AG04450 (cell line): ENCODE measurements around the gene TSPAN9. TPM values are rescaled to one million over a fixed set of nuclear protein-coding genes. Genes with fewer than 3 reads are reported as not detected.

Experiments used
- CTCF ChIA-PET: fragments of 300-600, 350-600 bp; formaldehyde crosslinking; extraction: SDS; loops from one replicate; lab custom pipeline; 2022; ENCODE audit warnings: antibody characterized with exemption, inconsistent platforms; lab: Charles Lee
- POLR2A ChIA-PET: fragments of 350-600 bp; formaldehyde crosslinking; extraction: SDS; loops from one replicate; lab custom pipeline; 2021; ENCODE audit warnings: antibody characterized with exemption, inconsistent platforms; lab: Yijun Ruan, JAX
- DNase-seq: peaks from one replicate; pipeline ENCODE4 v3.0.0-alpha.2; 2011; ENCODE audit warnings: low read depth, low spot score
- H3K27ac ChIP-seq: one replicate; pipeline ENCODE4 v1.5.1; 2012; ENCODE audit warnings: low read depth, low read length, control low read depth
- H3K27me3 ChIP-seq: one replicate; pipeline ENCODE4 v1.6.0; 2012; ENCODE audit warnings: low read length; ENCODE audit not compliant: control insufficient read depth, insufficient read depth
- H3K4me3 ChIP-seq: 2 replicates; pipeline ENCODE4 v1.5.1; 2011; ENCODE audit warnings: mild to moderate bottlenecking, low read depth, low read length, control low read depth
- H3K9me3 ChIP-seq: 2 replicates; pipeline ENCODE4 v1.5.1; 2012; ENCODE audit warnings: low read length; ENCODE audit not compliant: control insufficient read depth, insufficient read depth
- polyA plus RNA-seq: library from polyadenylated mRNA; depleted of rRNA; stranded (reverse); fragments of >200 nt; gene quantifications from 2 replicates; pipeline ENCODE4 v1.2.3, GENCODE V29; 2011
- TF ChIP-seq, protein P1 (sequence below): IDR thresholded peaks from 2 replicates; pipeline ENCODE4 v1.5.1; 2011; ENCODE audit warnings: low read depth, low read length, control low read depth, inconsistent platforms

Gene TSPAN9
- polyA plus RNA-seq, 1 experiment, result 68.0 TPM

DNA sequence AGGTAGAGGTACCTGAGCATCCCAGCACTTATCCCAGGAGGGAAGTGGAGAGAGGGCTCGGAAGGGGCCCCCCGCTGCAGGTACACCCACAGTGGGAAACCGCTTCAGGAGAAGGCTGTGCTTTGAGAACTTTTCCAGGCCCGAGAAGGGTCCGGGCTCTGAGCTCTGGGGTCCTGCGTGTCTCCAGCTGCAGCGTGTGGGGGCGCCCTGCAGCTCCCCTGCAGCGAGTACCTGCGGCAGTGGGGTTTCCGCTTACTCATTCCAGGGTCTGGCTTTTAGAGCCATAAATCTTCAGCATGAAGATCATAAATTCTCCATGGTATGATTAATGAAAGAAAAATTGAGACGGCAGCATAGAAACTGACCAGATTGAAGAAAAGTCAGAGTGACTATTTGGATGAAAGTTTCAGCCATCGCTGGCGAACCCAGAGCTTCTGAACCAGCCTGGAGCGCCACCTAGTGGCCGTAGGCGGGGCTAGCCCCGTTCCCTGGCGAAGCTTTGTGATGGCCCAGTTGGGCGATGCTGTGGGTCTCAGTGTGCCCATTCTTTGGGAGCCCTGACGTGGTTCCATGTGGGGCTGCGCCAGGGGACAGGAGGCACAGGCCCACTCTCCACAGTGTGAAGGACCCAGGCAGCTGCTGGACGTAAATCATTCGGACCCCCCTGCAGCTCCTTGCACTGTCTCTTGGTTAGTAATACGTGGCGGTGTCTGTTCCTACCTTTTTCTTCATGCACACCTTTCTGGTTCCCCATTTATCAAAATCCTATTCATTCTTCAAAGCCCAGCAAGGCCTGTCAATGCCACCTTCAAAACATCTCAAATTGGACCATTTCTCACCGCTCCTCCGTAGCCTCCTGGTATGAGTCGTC is 198.2 kb downstream of the TSPAN9 start:
- TF ChIP-seq, protein P1, sequence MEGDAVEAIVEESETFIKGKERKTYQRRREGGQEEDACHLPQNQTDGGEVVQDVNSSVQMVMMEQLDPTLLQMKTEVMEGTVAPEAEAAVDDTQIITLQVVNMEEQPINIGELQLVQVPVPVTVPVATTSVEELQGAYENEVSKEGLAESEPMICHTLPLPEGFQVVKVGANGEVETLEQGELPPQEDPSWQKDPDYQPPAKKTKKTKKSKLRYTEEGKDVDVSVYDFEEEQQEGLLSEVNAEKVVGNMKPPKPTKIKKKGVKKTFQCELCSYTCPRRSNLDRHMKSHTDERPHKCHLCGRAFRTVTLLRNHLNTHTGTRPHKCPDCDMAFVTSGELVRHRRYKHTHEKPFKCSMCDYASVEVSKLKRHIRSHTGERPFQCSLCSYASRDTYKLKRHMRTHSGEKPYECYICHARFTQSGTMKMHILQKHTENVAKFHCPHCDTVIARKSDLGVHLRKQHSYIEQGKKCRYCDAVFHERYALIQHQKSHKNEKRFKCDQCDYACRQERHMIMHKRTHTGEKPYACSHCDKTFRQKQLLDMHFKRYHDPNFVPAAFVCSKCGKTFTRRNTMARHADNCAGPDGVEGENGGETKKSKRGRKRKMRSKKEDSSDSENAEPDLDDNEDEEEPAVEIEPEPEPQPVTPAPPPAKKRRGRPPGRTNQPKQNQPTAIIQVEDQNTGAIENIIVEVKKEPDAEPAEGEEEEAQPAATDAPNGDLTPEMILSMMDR, result peak; percentile 98
- ChIA-PET CTCF (interaction anchor here (0.7 to 10.9 kb wide), 44 partner anchors 8 to 571 kb away, joined by 3 to 187 read pairs (median 4); no protein-coding TSS in a partner anchor), POLR2A (interaction anchor here (0.5 to 1.6 kb wide), 3 partner anchors 138 to 209 kb away, joined by 5 to 11 read pairs (median 6); no protein-coding TSS in a partner anchor)
- H3K4me3 ChIP-seq, result no peak overlapping the region
- H3K9me3 ChIP-seq, result no peaks in the 10 kb centered on the region
- H3K27ac ChIP-seq, result no peak overlapping the region
- no peaks in the 10 kb centered on the region for H3K27me3 ChIP-seq
- DNase-seq, result peak; percentile 36

DNA sequence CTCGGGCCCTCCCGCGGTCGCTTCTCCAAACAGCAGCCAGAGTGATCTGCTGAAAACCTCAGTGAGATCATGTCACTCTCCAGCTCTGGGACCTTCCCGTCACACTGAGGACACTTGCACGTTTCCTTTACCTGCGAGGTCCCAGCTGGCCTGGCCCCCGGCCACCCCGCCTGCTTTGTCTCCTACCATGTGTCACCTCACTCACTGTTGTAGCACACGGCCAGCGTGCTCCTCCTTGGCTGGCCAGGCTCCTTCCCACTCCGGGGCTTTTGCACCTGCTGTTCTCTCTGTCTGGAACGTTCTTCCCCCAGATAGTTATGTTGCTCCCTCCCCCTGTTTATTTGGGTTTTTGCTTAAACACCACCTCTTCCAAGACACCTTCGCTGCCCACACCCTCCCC is 199.0 kb downstream of the TSPAN9 start:
- POLR2A ChIA-PET, result interaction anchor here (0.5 kb wide), 1 partner anchor 210 kb away, joined by 11 read pairs; no protein-coding TSS in a partner anchor
- CTCF ChIA-PET, result interaction anchor here (0.9 to 10.9 kb wide), 16 partner anchors 10 to 202 kb away, joined by 3 to 187 read pairs (median 6); no protein-coding TSS in a partner anchor
- Histone ChIP-seq H3K9me3 (no peaks in the 10 kb centered on the region), H3K27me3 (no peaks in the 10 kb centered on the region), H3K27ac (no peak overlapping the region), H3K4me3 (no peak overlapping the region)
- TF ChIP-seq, protein P1, result no peak
- DNase-seq, result no peak

DNA sequence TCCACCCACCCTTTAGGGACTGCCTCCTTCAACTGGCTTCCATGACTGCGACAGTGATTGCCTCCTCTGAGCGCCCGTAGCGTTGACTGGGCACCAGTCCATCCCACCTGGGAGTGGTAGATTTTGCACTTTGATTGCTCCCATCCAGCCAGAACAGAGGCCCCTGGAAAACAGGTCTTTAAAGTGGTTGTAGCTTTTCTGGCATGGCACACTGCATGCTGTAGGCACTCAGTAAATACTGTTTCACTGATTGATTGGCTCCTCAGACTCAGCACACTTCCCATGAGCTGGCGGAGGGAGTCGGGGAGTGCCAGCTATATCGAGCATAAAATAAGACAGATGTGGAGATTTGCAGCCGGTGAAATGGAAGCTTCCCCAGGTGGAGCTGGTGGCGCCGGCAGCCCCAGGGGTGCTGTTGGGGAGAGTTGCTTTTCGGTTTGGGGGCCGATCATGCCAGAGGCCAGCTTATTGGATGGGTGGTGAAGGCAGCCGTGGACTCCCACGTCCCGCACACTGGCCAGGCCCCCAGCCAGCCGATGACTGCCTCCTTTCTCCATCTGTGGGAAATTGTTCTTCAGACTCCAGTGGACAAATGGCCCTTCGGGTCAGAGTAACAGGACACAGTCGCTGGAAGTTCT is 200.2 kb downstream of the TSPAN9 start:
- H3K4me3 ChIP-seq, result no peak overlapping the region
- DNase-seq, result no peak
- H3K27ac ChIP-seq, result no peak overlapping the region
- no peaks in the 10 kb centered on the region for H3K27me3 ChIP-seq
- no peaks in the 10 kb centered on the region for H3K9me3 ChIP-seq
- CTCF ChIA-PET, result interaction anchor here (2.8 to 10.9 kb wide), 4 partner anchors 23 to 203 kb away, joined by 10 to 187 read pairs (median 93); no protein-coding TSS in a partner anchor
- POLR2A ChIA-PET, result no interaction called here
- TF ChIP-seq, protein P1, result no peak

DNA sequence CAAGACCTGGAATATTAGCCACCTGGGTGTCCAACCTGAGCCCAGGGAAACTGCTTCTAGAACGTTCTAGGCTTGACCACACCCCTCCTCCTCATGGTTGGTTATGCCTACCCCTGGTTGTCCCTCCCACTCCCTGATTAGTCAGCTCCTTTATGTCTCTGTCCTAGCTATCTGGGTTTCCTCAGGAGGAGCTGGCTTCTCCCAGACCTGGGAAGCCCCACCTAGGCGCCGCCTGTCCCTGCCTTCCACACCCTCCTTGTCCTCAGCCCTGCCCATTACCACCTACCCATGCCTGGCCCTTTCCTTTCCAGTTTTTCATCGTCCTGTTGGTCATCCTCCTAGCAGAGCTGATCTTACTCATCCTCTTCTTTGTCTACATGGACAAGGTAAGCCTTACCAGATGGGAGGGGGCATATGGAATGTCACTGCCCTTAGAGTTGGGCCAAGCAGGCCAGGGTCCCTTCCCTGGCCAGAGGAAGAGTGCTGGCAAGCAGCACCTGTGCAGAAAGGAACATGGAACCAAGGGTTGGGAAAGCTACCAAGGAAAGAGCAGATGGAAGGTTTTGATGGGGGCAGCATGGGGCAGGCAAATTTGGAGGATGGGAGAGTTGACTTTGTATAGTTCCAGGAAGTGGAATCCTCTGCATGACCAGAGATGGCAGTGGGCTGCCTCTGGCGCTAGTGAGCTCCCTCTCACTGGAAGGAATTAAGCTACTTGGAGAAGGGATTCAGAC is 201.7 kb downstream of the TSPAN9 start:
- ChIA-PET POLR2A (no interaction called here), CTCF (interaction anchor here (1.3 to 10.9 kb wide), 3 partner anchors 22 to 205 kb away, joined by 5 to 187 read pairs (median 172); no protein-coding TSS in a partner anchor)
- TF ChIP-seq, protein P1, result no peak
- Histone ChIP-seq H3K27me3 (no peaks in the 10 kb centered on the region), H3K4me3 (no peak overlapping the region), H3K27ac (no peak overlapping the region), H3K9me3 (no peaks in the 10 kb centered on the region)
- DNase-seq, result no peak
